ENCODE results near the gene CREB3L2. TPM values are rescaled to one million over a fixed set of nuclear protein-coding genes. Genes with fewer than 3 reads are reported as not detected.

Gene CREB3L2
- total and polyA plus RNA-seq, 2 experiments from 2014 or later: 37.6 to 38.3 TPM

DNA sequence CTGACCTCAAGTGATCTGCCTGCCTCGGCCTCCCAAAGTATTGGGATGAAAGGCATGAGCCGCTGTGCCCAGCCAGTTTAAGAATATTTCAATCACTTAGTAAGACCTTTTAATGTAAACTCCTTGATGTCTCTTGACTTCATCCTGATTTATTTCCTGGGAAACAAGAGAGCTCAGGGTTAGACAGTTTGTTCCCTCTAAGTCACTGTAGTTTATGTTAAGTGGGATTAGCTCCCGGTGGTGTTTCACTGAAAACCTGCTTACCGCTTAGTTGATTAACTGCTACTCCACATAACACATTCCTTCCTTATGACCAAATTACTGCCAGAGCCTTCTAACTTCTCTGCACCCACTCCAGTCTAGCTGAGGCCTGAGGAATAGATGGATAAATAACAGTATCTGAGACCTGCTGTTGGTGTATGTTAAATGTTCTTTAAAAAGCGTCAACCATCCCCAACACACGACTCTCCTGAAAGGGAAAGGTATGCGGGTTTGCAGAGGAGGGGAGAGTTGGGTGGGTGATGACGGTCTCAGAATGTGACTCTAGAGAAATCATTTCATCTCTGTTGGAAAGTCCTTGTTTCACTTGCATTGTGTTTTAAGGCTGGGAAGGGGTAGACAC is 48.7 kb downstream of the CREB3L2 start:
- Histone ChIP-seq H4K20me1 (ENCODE audit: insufficient read depth, poor library complexity, severe bottlenecking) (no peaks in the 10 kb centered on the region), H3K27me3 (no peaks in the 10 kb centered on the region), H3K9me2 (replicated peaks; ENCODE audit: insufficient read depth) (no peaks in the 10 kb centered on the region), H2AFZ (no peak overlapping the region), H3K36me3 (replicated peaks; ENCODE audit: insufficient read depth, low read depth) (no peaks in the 10 kb centered on the region), H3K27ac (peak overlapping the region; percentile 93), H3K4me2 (peak overlapping the region; percentile 62), H3K79me2 (peaks cover 82% of the 10 kb centered on the region), H3K4me3 (no peak overlapping the region), H3K9me3 (ENCODE audit: low read depth) (no peaks in the 10 kb centered on the region), H3K4me1 (ENCODE audit: insufficient read depth) (peaks cover 60% of the 10 kb centered on the region)
- TF ChIP-seq EZH2phosphoT487 (IDR thresholded peaks at IDR 0.05; ENCODE audit: low read depth, severe bottlenecking, unreplicated experiment) (no peak), CTCF (IDR thresholded peaks at IDR 0.05; ENCODE audit: poor library complexity) (no peak), EZH2 (IDR thresholded peaks at IDR 0.05; ENCODE audit: borderline replicate concordance) (no peak)
- 23% methylated on average over 8 of the region's 8 CpGs for WGBS (ENCODE audit: low lambda C conversion rate, missing lambda C conversion rate)
- peak; percentile 50 for DNase-seq (ENCODE audit: low spot score)

GRCh38 chr7:137952426-137952805 is 49.5 kb downstream of the CREB3L2 start:
- H2AFZ ChIP-seq: no peak overlapping the region
- peak overlapping the region; percentile 62 for H3K4me2 ChIP-seq
- H3K9me3 ChIP-seq (ENCODE audit: low read depth): no peaks in the 10 kb centered on the region
- TF ChIP-seq CTCF (IDR thresholded peaks at IDR 0.05; ENCODE audit: poor library complexity): no peak
- TF ChIP-seq EZH2phosphoT487 (IDR thresholded peaks at IDR 0.05; ENCODE audit: low read depth, severe bottlenecking, unreplicated experiment): no peak
- no peak for TF ChIP-seq EZH2 (IDR thresholded peaks at IDR 0.05; ENCODE audit: borderline replicate concordance)
- no peak overlapping the region for H3K4me3 ChIP-seq
- H3K27ac ChIP-seq: peak overlapping the region; percentile 93
- no peak for DNase-seq (ENCODE audit: low spot score)
- H4K20me1 ChIP-seq (ENCODE audit: insufficient read depth, poor library complexity, severe bottlenecking): no peaks in the 10 kb centered on the region
- peaks cover 82% of the 10 kb centered on the region for H3K79me2 ChIP-seq
- H3K4me1 ChIP-seq (ENCODE audit: insufficient read depth): peaks cover 54% of the 10 kb centered on the region
- 70% methylated on average over 2 of the region's 2 CpGs for WGBS (ENCODE audit: low lambda C conversion rate, missing lambda C conversion rate)
- H3K9me2 ChIP-seq (replicated peaks; ENCODE audit: insufficient read depth): no peaks in the 10 kb centered on the region
- no peaks in the 10 kb centered on the region for H3K27me3 ChIP-seq
- H3K36me3 ChIP-seq (replicated peaks; ENCODE audit: insufficient read depth, low read depth): no peaks in the 10 kb centered on the region

- H3K79me2 ChIP-seq: peaks cover 82% of the 10 kb centered on the region
- no peak overlapping the region for H3K4me3 ChIP-seq
- H3K4me2 ChIP-seq: peak overlapping the region; percentile 62
- WGBS (ENCODE audit: low lambda C conversion rate, missing lambda C conversion rate): 96% methylated on average over 7 of the region's 7 CpGs
- DNase-seq (ENCODE audit: low spot score): no peak
- H4K20me1 ChIP-seq (ENCODE audit: insufficient read depth, poor library complexity, severe bottlenecking): no peaks in the 10 kb centered on the region
- H3K9me3 ChIP-seq (ENCODE audit: low read depth): no peaks in the 10 kb centered on the region
- H3K27me3 ChIP-seq: no peaks in the 10 kb centered on the region
- peaks cover 52% of the 10 kb centered on the region for H3K4me1 ChIP-seq (ENCODE audit: insufficient read depth)
- no peaks in the 10 kb centered on the region for H3K9me2 ChIP-seq (replicated peaks; ENCODE audit: insufficient read depth)
- H3K36me3 ChIP-seq (replicated peaks; ENCODE audit: insufficient read depth, low read depth): no peaks in the 10 kb centered on the region
- no peak overlapping the region for H2AFZ ChIP-seq
- TF ChIP-seq CTCF (IDR thresholded peaks at IDR 0.05; ENCODE audit: poor library complexity) (no peak), EZH2phosphoT487 (IDR thresholded peaks at IDR 0.05; ENCODE audit: low read depth, severe bottlenecking, unreplicated experiment) (no peak), EZH2 (IDR thresholded peaks at IDR 0.05; ENCODE audit: borderline replicate concordance) (no peak)
- H3K27ac ChIP-seq: peak overlapping the region; percentile 93
Observed at GRCh38 chr7:137951700-137952425, 50.0 kb downstream of the CREB3L2 start.

All from hepatocyte (in vitro differentiated cells).